Measurements from ENCODE around the gene BICD2.
"Not testable (repeated sequence)": the region's sequence is repeated elsewhere in the genome, so short reads cannot be mapped to it uniquely, and the experiment has no call there.

BICD2 gene

DNA sequence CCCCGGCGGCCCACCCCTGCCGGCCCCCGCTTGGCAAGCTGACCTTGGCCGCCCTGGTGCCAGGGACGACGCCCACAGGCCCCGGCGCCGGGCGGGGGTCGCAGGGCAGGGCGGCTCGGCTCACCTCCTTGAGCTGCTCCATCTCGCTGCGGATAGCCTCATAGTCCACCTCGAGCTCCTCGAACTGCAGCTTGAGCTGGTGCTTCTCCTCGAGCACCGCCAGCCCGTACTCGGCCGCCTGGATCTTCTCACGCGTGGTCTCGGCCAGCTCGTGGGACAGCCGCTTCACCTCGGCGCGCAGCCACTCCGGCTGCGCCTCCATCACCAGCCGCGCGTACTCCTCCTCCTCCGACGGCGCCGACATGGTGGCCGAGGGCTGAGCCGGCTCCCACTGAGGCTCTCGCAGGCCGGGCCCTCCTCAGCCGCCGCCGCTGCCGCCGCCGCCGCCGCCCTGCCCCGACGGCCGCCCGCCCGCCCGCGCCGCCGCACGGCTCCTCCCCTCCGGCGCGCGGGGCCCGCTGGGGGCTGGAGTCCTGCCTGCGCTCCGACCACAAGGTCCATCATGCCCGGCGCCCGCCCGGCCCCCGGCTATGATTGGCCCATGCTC, at the start of gene BICD2:
Gene BICD2 (minus strand): TSS at position 453 of the 607 bp plus-strand sequence. CDS start 89 bp downstream, at position 364.
- no peak for DNase-seq (ENCODE audit: low read depth)

DNA sequence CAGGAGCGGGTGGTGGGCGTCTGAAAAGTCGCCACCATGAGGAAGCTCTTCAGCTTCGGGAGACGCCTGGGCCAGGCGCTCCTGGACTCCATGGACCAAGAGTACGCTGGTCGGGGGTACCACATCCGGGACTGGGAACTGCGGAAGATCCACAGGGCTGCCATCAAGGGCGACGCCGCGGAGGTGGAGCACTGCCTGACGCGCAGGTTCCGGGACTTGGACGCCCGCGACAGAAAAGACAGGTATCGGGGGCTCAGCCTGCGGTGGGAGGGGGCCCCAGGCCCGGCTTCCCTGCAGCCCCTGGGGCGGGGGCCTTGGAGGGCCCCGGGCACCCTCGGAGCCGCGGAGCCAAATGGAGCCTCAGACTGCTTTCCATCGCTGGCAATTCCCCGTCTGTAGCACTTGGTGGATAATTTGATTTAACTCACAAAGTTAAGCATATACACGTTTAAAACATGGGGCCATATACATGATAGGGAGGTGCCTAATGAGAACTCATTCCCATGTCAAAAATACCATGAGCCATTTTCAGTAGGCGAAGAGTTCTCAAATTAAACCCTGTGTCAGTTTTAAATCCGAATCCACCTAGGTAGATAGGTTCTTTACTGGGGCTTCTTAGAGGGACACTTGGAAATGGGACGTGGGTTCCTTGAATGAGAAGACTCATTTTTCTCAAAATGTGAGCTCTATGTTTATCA, 45.1 kb upstream of the BICD2 start:
- DNase-seq (ENCODE audit: low read depth): not testable (repeated sequence)

DNA sequence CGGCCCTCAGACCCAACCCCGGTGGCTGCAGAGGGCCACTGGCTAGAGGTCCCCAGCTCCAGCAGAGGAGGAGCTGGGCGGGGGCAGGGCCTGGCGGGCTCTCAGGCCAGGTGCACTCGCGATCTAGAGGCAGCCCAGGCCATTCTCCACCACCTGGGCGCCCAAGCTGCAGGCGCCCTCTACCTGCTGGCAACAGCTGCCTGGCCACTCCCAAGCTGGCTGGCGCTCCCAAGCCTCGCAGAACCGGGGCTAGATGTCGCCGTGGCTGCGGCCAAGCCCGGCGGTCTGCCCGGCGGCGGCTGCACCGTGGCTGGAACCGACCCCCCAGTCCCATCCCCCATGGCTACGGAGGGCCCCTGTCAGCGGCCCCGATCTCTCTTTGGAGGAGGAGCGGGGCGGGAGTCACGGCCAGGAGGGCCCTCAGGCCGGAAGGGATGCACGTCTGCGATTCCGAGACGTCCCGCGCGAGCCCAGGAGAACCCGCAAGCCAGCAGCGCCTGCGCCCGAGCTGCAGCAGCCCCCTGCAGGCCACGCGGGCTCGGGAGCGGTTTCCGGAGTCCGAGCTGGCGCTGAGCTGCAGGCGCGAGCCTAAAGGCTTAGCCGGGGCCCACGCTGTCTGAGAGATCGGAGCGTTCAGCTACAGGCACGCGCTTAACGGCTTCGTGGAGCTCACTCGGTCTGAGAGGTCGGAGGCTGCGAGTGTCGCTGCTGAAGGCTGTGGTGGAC, 44.3 kb upstream of the BICD2 start:
- DNase-seq (ENCODE audit: low read depth): peak; percentile 13

DNA sequence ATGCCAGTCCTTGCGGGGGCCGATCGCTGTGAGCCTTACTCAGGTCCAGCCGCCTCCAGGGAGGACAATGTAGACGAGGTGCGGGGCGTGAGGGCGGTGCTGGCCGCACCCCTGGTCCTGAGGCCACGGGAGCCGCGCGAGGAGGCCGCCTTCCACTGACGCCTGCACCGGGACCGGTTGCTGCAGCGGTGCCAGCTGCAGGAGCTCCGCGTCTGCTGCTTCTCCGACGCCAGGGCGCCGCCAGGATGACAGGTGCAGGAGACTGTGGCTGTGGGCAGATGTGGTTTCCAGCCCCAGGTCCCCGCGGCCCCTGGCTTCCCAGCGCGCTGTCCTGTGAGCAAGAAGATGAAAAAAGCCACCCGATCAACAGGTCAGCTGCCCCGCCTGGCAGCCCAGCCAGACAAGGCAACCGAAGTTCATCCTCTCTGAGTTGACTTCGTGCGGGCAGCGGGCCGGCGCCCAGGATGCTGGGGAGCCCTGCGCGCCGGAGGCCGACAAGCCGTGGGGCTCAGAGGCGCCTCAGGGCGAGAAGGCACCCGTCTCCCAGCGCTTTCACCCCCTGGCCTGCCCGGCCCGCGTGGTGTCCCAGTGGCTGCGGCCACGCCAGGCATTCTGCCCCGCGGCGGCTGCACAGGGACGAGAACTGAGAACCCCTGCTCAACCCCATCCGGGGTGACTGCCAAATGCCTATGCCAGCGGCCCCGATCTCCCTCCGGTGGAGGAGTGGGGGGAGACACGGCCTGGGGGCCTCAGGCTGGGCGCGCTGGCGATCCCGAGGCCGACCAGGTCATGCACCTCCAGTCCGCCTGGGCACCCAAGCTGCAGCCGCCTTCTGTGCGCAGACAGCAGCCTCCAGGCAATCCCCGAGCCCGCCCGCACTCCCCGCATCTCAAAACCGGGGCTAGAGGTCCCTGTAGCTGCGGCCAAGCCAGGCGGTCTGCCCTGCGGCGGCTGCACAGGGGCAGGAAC, 43.4 kb upstream of the BICD2 start:
- no peak for DNase-seq (ENCODE audit: low read depth)

DNA sequence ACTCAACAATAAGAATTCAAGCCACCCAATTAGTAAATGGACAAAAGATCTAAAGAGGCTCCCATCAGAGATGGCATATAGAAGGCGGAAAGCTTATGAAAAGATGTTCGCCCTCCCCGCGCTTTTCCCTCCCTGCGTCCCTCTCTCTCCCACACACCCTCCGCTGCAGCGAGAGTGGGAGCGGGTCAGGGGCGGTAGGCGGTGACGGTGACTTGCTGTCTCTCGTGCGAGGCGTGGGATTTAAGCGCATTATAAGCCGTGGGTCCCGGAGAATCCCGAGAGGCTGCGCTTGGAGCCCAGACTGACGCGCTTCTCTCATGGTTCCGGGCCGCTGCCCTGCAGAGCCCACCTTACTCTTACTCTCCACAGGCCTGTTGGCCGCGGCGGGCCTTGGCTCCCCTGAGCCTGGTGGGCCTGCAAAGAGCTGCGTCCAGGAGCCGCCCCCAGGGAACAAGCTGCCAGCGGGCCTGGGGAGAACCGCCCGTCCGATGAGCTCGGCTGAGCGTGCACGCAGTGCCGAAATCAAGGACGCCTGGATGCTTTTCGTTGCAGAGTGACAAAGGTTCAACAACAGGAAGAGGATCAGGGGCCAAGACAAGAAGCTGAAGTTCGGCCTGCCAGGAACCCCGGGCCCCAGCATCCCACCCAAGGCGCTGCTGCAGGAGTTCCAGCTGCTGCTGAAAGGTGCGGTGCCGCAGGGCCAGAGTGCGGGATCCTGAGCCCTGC, 42.6 kb upstream of the BICD2 start:
- DNase-seq (ENCODE audit: low read depth): no peak

DNA sequence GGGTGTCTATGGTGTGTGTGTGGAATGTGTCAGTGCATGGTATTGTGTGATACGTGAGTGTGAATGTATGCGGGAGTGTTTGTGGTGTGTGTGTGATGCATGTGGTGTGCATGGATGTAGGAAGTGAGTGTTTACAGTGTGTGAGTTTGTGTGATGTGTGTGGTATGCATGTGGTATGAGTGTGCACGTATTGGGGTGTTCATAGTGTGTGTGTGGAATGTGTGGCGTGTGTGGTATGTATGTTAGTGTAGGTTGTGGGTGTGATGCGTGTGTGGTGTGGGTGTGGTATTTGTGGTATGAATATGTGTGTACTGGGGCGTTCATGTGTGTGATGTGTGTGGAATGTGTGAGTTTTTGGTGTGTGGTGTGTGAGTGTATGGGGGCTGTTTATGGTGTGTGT, 40.1 kb upstream of the BICD2 start:
- no peak for DNase-seq (ENCODE audit: low read depth)

DNA sequence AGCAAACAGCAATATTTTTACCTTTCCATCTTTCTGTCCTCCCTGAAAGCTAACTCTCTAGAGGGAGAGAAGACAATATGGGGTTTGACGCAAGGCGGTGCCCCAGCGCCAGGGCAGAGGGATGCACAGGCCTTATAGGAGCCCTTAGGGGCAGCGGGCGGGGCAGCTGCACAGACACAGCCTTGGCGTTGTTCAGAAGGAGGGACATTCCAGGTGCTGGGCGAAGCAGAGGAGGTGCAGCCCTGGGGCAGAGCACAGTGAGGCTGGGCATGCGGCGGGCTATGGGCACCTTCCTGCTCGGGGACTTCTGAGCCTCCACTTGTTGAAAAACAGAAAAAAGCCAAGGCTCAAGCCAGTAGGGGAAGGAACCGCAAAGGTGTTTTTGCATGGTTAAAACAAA, 33.7 kb upstream of the BICD2 start:
- DNase-seq (ENCODE audit: low read depth): no peak

DNA sequence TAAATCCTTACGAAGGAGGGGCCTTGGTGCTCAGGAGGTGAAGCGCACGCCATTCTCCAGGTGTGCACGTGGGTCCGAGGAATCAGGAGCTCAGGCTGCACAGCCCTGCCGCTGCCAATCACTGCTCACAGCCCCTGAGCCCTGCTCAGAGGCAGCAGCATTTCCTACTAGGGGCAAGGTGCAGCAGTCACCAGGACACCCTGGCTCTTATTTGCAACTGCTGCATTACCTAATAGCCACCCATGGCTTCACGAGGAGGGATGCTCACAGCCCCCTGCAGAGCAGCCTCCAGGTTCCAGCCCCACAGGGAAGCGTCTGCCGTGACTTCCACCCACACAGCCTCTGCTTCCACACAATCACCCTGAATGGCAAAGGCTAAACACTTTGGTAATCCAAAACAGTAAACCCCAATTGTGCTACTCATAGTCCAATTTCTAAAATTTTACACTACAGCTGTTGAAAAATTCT, 31.7 kb upstream of the BICD2 start:
- DNase-seq (ENCODE audit: low read depth): not testable (repeated sequence)

DNA sequence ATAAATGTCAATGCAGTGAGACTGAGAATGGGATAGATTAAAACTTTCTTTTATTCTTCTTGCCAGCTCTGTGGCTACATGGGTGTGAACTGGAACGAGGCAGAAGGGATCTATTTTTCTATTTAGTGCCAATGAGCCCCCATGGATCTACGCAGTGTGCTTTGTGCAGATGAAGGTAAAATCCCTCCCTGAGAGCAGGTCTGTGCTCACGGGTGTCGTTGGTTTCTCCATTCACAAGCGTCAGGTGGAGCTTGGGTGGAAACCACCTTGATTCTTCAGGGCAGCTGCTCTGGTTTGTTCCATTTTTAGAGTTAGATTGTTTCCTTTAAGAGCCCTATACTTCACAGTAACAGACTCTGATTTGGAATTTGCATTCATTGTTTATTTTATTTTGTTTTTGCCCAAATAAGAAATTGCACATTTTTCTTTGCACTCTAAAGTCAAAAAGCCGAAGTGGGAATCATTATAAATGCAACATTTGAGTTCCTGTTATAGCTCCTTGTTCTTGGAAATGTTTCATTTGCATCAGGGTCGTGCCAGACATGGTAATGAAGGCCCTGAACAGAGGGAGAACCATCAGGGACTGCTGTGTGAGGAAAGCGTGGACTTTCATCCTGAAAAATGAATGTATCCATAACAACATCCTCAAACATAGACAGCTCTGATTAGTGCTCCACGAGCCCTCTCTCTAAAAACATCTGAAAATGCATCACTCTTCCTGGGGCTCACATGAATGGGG, 31.1 kb upstream of the BICD2 start:
- DNase-seq (ENCODE audit: low read depth): no peak

DNA sequence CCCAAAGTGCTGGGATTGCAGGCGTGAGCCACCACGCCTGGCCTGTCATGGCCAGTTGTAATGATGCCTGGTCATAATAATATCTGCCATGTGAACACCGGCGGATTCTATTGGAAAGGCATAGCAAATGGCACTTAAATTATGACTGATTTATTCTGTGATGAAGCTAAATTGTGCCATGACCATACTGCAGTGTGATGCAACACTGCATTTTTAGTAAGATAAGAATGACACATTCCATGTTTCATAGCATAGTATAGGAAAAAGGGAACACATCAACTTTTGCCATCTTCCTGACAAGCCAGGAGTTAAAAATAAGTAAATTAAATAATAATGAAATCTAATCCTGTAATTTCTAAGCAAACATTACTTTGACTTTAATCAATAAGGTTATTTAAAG, 30.4 kb upstream of the BICD2 start:
- no peak for DNase-seq (ENCODE audit: low read depth)

DNA sequence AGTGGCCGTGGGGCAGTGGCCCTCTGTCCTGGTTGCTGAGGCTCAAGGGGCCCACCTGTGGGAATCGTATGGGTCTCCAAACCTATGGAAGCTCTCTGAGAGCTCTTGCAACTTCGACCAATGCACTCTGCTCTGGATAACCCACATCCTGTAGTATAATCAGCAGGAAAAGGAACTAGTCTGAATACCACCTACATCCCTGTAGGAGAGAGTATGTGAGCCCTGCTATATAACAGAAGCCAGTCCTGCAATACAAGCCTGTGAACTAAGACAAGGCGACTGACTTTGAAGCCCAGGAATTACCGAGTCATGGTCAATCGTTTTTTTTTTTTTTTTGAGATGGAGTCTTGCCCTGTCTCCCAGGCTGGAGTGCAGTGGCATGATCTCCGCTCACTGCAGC, 29.8 kb upstream of the BICD2 start:
- no peak for DNase-seq (ENCODE audit: low read depth)

DNA sequence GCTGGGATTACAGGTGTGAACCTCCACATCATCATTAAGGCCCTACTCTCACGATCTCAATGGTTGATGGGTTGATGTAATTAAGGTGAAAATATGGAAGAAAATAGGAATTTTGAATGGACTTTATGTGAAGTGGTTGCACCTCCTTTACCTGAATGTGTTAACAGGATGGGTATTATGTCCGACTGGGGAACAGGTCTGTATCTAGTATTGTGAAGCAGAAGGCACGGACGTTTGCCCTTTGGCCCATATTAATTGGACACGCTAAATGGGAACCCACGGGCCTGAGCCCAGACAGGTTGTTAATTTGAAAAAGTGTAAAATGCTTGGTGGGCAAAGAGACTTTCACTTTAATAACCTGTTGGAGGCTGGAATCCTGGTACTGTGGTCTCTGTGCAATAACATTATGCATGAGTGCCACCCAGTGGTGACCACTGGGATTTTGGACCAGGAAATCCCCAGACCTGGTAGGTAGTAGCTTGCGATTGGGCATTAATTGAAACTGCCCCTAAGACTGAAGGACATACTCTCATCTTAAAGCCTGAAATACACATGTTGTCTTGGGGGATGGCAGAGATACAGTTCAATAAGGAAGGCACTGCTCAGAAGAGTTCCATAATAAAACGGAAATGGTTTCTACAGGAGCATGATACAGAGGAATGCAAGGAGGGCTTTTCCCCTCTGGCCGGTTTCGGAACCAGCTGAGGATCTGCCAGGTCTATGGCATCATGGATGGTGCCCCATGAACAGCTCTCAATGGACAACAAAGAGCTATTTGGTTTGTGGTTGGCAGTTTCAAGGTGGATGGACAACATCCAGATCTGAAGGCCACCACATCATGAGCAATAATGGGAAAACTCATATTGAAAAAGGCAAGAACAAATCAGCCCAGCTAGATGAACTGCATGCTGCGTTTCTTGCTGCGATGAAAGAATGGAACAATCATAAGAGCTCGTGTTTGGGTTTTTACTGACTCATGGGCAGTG, 26.2 kb upstream of the BICD2 start:
- peak; percentile 36 for DNase-seq (ENCODE audit: low read depth)

DNA sequence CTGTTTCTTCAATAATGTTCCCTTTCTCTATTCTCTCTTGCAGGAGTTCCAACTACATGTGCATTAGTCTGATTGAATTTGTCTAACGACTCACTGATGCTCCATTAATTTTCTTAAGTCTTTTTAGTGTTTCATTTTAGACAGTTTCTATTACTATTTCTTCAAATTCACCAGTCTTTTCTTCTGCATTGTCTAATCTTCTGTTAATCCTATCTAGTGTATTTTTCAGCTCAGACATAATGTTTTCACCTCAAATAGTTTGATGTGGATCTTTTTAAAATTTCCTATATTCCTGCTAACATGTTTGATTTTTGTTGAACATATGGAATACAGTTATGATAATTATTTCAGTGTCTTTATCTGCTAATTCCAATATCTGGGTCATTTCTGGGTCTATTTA, 21.7 kb upstream of the BICD2 start:
- DNase-seq (ENCODE audit: low read depth): no peak

DNA sequence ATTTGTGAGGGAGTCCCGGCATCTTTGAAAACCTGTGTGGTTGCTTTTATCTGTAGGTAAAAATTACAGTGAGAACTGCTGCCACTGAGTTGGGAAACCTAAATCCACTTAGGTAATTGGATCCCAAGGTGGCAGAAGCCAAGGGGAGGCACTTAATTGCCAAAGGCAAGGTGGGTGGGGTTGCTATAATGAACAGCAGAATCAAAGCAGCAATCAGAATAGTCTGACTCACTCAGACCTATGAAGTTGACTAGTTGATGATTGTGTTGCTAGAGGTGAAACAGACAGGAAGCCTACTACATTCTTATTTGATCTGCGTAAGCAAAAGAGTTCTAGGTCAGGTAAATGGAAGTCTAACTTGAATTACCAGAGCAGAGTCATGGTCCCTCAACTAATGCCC, 17.3 kb upstream of the BICD2 start:
- DNase-seq (ENCODE audit: low read depth): no peak

DNA sequence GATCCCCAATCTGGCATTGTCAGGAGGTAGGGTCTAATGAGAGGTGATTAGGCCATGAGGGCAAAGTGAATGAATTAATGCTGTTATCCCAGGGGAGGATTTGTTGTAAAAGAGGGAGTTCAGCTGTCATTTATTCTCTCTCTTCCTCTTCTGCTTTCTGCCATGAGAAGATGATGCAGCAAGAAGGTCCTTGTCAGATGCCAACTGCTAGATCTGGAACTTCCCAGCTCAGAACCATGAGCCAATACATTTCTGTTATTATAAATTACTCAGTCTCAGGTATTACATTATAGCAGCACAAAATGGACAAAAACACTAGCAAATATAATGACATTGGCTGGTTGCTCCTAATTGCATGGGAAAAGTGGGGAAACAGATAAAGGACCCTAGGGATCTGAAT, 15.6 kb upstream of the BICD2 start:
- no peak for DNase-seq (ENCODE audit: low read depth)

DNA sequence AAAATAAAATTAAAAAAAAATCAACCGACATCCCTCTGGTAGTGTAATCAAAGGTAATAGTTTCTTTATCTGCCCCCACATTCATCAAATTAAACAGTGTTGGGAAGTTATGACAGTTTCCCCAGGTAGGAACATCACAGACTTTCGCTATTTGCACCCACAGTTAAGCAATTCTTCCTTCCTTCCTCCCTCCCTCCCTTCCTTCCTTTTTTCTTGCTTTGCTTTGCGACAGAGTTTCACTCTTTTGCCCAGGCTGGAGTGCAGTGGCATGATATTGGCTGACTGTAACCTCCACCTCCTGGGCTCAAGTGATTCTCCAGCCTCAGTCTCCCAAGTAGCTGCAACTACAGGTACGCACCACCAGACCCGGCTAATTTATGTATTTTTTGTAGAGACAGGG, 10.8 kb upstream of the BICD2 start:
- DNase-seq (ENCODE audit: low read depth): no peak

DNA sequence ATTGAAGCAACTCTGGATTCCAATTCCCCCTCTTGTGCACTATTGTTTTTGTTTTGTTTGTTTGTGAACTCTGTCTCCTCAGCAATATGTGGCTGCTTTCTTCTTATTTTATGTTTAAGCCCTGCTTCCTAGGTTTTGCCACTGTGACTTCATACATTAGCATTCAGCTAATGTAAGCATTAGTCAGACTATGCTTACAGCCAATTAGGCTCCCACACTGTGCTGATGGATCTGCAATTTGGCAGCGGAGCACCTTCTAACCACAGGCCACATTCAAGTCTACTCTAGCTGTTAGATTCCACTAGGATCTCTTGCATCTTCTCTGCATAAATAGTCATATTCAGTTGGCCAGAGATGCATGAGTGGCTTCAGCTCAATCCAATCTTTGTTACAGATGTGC, 9.6 kb upstream of the BICD2 start:
- DNase-seq (ENCODE audit: low read depth): no peak

DNA sequence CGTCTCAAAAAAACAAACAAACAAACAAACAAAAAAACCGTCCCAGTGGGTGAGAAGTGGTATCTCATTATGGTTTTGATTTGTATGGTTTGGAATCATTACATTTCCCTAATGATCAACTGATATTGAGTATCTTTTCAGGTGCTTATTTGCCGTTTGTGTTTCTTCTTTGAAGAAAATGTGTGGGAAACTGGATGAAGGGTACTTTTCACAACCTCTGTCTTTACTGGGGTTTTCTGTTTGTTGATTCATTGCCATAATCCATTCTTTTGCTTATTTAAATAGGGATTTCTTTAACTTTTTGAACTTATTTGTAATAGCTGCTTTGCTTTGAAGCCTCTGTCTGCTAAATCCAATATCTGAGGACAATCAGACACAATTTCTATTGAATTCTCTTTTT, 9.2 kb upstream of the BICD2 start:
- DNase-seq (ENCODE audit: low read depth): no peak

DNA sequence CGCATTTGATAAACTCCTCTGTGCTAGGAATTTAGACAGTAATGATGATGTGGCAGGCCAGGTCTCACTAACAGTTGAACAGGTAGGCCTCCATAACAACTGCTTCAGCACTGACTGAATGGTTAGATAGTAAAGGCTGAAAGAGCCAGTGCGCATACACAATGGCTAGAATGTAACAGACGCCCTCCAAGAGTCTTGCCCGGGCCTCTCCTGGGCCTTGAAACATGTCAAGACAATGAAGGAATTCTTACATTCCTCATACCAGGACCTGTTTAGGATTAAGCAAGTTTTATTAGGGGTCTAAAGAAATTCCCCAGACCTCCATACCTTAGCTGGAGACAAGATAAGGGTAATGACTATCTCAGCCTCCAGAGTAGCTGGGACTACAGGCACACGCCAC, 6.7 kb upstream of the BICD2 start:
- no peak for DNase-seq (ENCODE audit: low read depth)
